GM13976 (cell line): ENCODE results near the gene ALDH1B1.

Source experiments
- DNase-seq: peaks from one replicate; pipeline ENCODE4 v3.0.0; 2012; ENCODE audit warnings: low spot score
- CTCF ChIP-seq: IDR thresholded peaks from 2 replicates; pipeline ENCODE4 v1.5.1; 2012; ENCODE audit warnings: borderline replicate concordance, mild to moderate bottlenecking; ENCODE audit not compliant: insufficient read depth; ENCODE audit errors: extremely low read depth, missing control alignments, control extremely low read depth
- in situ Hi-C: fragments of 300-500 bp; cut with MboI; formaldehyde crosslinking; loops from one replicate; pipeline ENCODE4 v1.12.0; 2022; ENCODE audit warnings: low sequenced_read_pairs, mixed read lengths, inconsistent platforms; ENCODE audit not compliant: unreplicated experiment

ALDH1B1 gene

GRCh38 chr9:38436708-38437107, 44.2 kb downstream of the ALDH1B1 start:
- in situ Hi-C loops, result no loop called here
- DNase-seq, result no peak
- no peak for TF ChIP-seq CTCF

DNA sequence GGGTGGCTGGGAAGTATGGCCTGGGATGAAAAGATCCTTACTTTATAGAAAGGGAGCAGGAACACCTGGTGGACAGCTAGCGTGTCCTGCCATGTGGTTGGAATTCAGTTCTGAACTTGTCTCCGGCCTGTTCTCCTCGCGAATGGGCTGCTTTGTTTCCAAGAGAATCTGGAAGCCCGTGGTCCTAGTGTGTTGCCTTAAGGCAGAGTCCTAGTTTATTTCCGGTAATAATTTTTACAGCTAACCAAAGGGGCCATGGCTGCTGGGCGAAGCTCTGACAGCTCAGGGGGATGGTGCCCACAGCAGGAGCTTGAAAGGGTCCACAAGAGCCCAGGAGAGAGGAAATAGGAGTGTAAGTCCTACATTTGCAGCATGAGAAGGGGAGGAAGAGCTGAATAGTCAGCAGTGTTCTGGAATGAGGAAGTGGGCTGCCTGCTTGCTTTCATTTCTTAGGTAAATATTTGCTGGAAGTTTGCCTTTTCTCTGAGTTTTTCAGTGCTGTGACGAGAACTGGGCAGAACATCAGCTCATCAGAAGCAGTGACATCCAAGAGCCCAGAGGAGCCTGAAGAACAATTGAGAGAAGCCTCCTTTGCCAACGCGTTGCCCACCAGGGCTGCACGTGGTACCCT, 44.8 kb downstream of the ALDH1B1 start:
- no peak for DNase-seq
- TF ChIP-seq CTCF, result no peak
- in situ Hi-C loops, result no loop called here

DNA sequence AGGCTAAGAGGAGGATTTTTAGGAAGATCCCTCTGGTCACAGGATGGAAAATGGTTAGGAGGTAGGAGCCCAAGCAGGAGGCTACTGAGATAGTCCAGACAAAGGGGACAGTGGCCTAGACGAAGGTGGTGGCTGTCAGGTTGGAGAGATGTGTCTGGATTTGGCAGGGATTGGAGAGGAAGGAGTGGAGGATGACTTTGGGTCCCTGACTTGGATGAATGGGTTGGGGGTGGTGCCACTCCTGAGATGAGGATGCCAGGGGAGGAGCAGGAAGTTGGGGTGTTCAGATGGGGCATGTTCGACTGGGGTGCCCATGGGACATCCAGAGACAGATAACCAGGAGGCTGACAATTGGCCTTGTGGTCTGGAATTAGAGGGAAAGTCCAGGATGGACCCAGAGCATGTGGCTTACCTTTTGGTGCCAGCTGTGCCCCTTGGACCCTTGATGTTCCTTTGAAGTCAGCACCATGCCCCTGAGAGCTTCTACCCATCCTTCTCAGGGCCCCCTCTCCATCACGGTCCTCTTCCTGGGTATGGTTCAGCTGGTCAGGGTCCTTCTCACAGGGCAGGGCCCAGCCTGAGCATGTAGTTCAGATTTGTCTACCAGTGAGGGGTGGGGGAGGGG, 46.9 kb downstream of the ALDH1B1 start:
- TF ChIP-seq CTCF, result no peak
- DNase-seq, result no peak
- in situ Hi-C loops, result no loop called here

DNA sequence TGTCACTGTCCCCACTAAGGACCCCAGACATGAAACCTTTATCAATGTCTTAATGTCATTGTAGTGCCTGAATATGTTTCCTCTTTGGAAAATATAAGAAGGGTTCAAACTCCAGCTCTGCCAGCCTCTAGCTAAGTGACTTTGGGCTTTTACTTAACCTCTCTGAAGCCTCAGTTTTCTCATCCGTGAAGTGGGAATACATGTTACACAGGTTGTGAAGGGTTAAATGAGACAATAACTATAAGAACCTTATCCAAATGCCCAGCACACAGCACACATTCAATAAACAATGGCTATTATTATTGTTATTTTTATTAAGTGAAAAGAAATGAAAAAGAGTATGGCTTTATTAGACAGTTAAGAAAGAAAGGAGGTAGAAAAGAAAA, 47.4 kb downstream of the ALDH1B1 start:
- TF ChIP-seq CTCF, result no peak
- in situ Hi-C loops, result loop anchor here (10.0 kb wide), 1 partner anchor 55 kb away; no protein-coding TSS in a partner anchor
- no peak for DNase-seq

DNA sequence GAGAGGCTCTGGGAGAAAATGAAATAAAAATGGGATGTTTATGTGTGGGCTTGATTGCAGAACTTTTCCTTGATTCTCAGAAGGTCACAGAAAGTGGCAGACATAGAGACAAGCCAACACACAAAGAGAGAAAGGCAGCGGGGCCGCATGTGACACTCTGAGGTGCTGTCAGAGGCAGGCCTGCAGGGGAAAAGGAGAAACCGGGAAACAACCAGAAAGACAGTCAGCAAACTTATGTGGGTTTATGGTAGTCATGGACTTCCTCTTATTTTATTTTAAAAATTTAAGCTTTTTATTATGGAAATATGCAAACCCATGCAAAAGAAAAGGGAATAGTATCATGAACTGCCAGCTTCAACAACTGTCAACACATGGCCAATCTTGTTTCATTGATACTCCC, 48.0 kb downstream of the ALDH1B1 start:
- no peak for TF ChIP-seq CTCF
- in situ Hi-C loops, result loop anchor here (10.0 kb wide), 1 partner anchor 56 kb away; no protein-coding TSS in a partner anchor
- DNase-seq, result no peak

GRCh38 chr9:38441347-38442085, 49.0 kb downstream of the ALDH1B1 start:
- no peak for TF ChIP-seq CTCF
- in situ Hi-C loops, result loop anchor here (10.0 kb wide), 1 partner anchor 57 kb away; no protein-coding TSS in a partner anchor
- no peak for DNase-seq
